ENCODE data around the gene PIAS4. TPM values are rescaled to one million over a fixed set of nuclear protein-coding genes. Genes with fewer than 3 reads are reported as not detected.

Gene PIAS4
- total and polyA plus RNA-seq, 9 of the 15 experiments (the other 6 are each of a cell fraction or from before 2014, with no cell fraction given): 0.27 to 34.9 (median 14.4) TPM

- TF ChIP-seq EP400 (IDR thresholded peaks at IDR 0.05): peak; percentile 60; the same call in 1 of the 2 replicates
- TF ChIP-seq, protein P1, sequence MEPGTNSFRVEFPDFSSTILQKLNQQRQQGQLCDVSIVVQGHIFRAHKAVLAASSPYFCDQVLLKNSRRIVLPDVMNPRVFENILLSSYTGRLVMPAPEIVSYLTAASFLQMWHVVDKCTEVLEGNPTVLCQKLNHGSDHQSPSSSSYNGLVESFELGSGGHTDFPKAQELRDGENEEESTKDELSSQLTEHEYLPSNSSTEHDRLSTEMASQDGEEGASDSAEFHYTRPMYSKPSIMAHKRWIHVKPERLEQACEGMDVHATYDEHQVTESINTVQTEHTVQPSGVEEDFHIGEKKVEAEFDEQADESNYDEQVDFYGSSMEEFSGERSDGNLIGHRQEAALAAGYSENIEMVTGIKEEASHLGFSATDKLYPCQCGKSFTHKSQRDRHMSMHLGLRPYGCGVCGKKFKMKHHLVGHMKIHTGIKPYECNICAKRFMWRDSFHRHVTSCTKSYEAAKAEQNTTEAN (CRISPR knock-in tag; IDR thresholded peaks at IDR 0.05): no peak
- TF ChIP-seq ARID4B (CRISPR knock-in tag; IDR thresholded peaks at IDR 0.05): peak; percentile 64; the same call in 1 of the 2 replicates
- no peak for TF ChIP-seq ZNF699 (CRISPR knock-in tag; IDR thresholded peaks at IDR 0.05; ENCODE audit: insufficient replicate concordance)
- TF ChIP-seq, protein P2, sequence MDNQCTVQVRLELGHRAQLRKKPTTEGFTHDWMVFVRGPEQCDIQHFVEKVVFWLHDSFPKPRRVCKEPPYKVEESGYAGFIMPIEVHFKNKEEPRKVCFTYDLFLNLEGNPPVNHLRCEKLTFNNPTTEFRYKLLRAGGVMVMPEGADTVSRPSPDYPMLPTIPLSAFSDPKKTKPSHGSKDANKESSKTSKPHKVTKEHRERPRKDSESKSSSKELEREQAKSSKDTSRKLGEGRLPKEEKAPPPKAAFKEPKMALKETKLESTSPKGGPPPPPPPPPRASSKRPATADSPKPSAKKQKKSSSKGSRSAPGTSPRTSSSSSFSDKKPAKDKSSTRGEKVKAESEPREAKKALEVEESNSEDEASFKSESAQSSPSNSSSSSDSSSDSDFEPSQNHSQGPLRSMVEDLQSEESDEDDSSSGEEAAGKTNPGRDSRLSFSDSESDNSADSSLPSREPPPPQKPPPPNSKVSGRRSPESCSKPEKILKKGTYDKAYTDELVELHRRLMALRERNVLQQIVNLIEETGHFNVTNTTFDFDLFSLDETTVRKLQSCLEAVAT (IDR thresholded peaks at IDR 0.05): no peak
- TF ChIP-seq ZSCAN32 (CRISPR knock-in tag; IDR thresholded peaks at IDR 0.05): no peak
- no peak for TF ChIP-seq SIRT6 (IDR thresholded peaks at IDR 0.05; ENCODE audit: low read depth, low read length)
- TF ChIP-seq CBX2 (IDR thresholded peaks at IDR 0.05; ENCODE audit: insufficient read depth, low read length, poor library complexity, severe bottlenecking): no peak
- TF ChIP-seq SPI1 (IDR thresholded peaks at IDR 0.05; ENCODE audit: borderline replicate concordance, low read depth, low read length): peak; percentile 1; the same call in 1 of the 2 replicates
- no peak for TF ChIP-seq ZNF436 (CRISPR knock-in tag; IDR thresholded peaks at IDR 0.05)
- no peak for TF ChIP-seq ZNF431 (CRISPR knock-in tag; IDR thresholded peaks at IDR 0.05)
- TF ChIP-seq RCOR1 (IDR thresholded peaks at IDR 0.05; ENCODE audit: borderline replicate concordance in 1 of 2, low read depth in 2 of 2, low read length in 2 of 2): no peak
- TF ChIP-seq, protein P3, sequence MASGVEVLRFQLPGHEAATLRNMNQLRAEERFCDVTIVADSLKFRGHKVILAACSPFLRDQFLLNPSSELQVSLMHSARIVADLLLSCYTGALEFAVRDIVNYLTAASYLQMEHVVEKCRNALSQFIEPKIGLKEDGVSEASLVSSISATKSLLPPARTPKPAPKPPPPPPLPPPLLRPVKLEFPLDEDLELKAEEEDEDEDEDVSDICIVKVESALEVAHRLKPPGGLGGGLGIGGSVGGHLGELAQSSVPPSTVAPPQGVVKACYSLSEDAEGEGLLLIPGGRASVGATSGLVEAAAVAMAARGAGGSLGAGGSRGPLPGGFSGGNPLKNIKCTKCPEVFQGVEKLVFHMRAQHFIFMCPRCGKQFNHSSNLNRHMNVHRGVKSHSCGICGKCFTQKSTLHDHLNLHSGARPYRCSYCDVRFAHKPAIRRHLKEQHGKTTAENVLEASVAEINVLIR (CRISPR knock-in tag; IDR thresholded peaks at IDR 0.05): no peak
- TF ChIP-seq, protein P4, sequence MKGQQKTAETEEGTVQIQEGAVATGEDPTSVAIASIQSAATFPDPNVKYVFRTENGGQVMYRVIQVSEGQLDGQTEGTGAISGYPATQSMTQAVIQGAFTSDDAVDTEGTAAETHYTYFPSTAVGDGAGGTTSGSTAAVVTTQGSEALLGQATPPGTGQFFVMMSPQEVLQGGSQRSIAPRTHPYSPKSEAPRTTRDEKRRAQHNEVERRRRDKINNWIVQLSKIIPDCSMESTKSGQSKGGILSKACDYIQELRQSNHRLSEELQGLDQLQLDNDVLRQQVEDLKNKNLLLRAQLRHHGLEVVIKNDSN (CRISPR knock-in tag; IDR thresholded peaks at IDR 0.05): no peak
- no peak for TF ChIP-seq HCFC1 (IDR thresholded peaks at IDR 0.05; ENCODE audit: low read depth, low read length)
- no peak for TF ChIP-seq ARID1B (IDR thresholded peaks at IDR 0.05)
- TF ChIP-seq POLR2A (conservative IDR thresholded peaks at IDR 0.05): peak; percentile 31; the same call in 1 of the 2 replicates
These were observed 57.1 kb downstream of the PIAS4 start (continued) for GRCh38 chr19:4064496-4065260.
